ENCODE results near the gene SNORC. TPM values are rescaled to one million over a fixed set of nuclear protein-coding genes. Genes with fewer than 3 reads are reported as not detected.
A peak's percentile ranks its signal among the peaks of the same experiment; 100 is the strongest.

The SNORC gene
- total RNA-seq, 1 experiment from 2014 or later, result 3.4 TPM

GRCh38 chr2:232835687-232836208, 34.3 kb upstream of the SNORC start:
- peaks cover 9% of the 10 kb centered on the region for H3K4me1 Mint-ChIP-seq
- no peak overlapping the region for H3K4me3 Mint-ChIP-seq
- POLR2A ChIA-PET, result no interaction called here
- no peaks in the 10 kb centered on the region for H3K9me3 Mint-ChIP-seq
- no peak for TF ChIP-seq SMAD4 (CRISPR knock-in tag; IDR thresholded peaks at IDR 0.05)
- no peak for TF ChIP-seq NFYB (CRISPR knock-in tag; conservative IDR thresholded peaks at IDR 0.05; ENCODE audit: low read depth)
- TF ChIP-seq KAT7 (CRISPR knock-in tag; IDR thresholded peaks at IDR 0.05; ENCODE audit: borderline replicate concordance), result no peak
- no peak for TF ChIP-seq OVOL2 (CRISPR knock-in tag; IDR thresholded peaks at IDR 0.05; ENCODE audit: borderline replicate concordance)
- no peak for TF ChIP-seq CBFB (CRISPR knock-in tag; IDR thresholded peaks at IDR 0.05; ENCODE audit: low read depth)
- TF ChIP-seq GTF2I (CRISPR knock-in tag; conservative IDR thresholded peaks at IDR 0.05), result no peak
- no peak overlapping the region for H3K27ac Mint-ChIP-seq
- CTCF ChIA-PET, result interaction anchor here (1.2 kb wide), 1 partner anchor 8 kb away, joined by 3 read pairs; no protein-coding TSS in a partner anchor
- DNase-seq (ENCODE audit: low spot score) (no peak), ATAC-seq (no peak)
- H3K36me3 Mint-ChIP-seq, result peaks cover 57% of the 10 kb centered on the region
- no peaks in the 10 kb centered on the region for H3K27me3 Mint-ChIP-seq (ENCODE audit: low read depth)

- no peak for TF ChIP-seq FOXK1 (CRISPR knock-in tag; IDR thresholded peaks at IDR 0.05)
- no peak for TF ChIP-seq ARID4B (CRISPR knock-in tag; IDR thresholded peaks at IDR 0.05; ENCODE audit: borderline replicate concordance)
- DNase-seq (ENCODE audit: low spot score) (no peak), ATAC-seq (no peak)
- Mint-ChIP-seq H3K27ac (peak overlapping the region; percentile 34), H3K4me3 (no peak overlapping the region), H3K4me1 (peaks cover 9% of the 10 kb centered on the region), H3K36me3 (peaks cover 49% of the 10 kb centered on the region), H3K27me3 (ENCODE audit: low read depth) (no peaks in the 10 kb centered on the region), H3K9me3 (no peaks in the 10 kb centered on the region)
- ChIA-PET CTCF (no interaction called here), POLR2A (no interaction called here)
These were observed 33.1 kb upstream of the SNORC start for GRCh38 chr2:232836934-232837333.

GRCh38 chr2:232838406-232838874, 31.6 kb upstream of the SNORC start:
- peaks cover 47% of the 10 kb centered on the region for H3K36me3 Mint-ChIP-seq
- H3K4me3 Mint-ChIP-seq, result no peak overlapping the region
- CTCF ChIA-PET, result no interaction called here
- H3K27ac Mint-ChIP-seq, result peak overlapping the region; percentile 15
- ATAC-seq (no peak), DNase-seq (ENCODE audit: low spot score) (no peak)
- no peaks in the 10 kb centered on the region for H3K9me3 Mint-ChIP-seq
- H3K4me1 Mint-ChIP-seq, result peaks cover 9% of the 10 kb centered on the region
- POLR2A ChIA-PET, result no interaction called here
- H3K27me3 Mint-ChIP-seq (ENCODE audit: low read depth), result no peaks in the 10 kb centered on the region
- TF ChIP-seq TP53 (CRISPR knock-in tag; IDR thresholded peaks at IDR 0.05), result no peak
- TF ChIP-seq E2F5 (CRISPR knock-in tag; IDR thresholded peaks at IDR 0.05), result no peak
- no peak for TF ChIP-seq ZNF232 (CRISPR knock-in tag; IDR thresholded peaks at IDR 0.05)
- no peak for TF ChIP-seq SOX15 (CRISPR knock-in tag; IDR thresholded peaks at IDR 0.05)
- no peak for TF ChIP-seq JUN (CRISPR knock-in tag; IDR thresholded peaks at IDR 0.05)
- TF ChIP-seq IRF2 (CRISPR knock-in tag; IDR thresholded peaks at IDR 0.05; ENCODE audit: borderline replicate concordance, low read depth), result no peak
- TF ChIP-seq GRHL2 (CRISPR knock-in tag; IDR thresholded peaks at IDR 0.05; ENCODE audit: insufficient replicate concordance, severe bottlenecking), result no peak
- no peak for TF ChIP-seq IRF1 (CRISPR knock-in tag; IDR thresholded peaks at IDR 0.05)
- no peak for TF ChIP-seq ARID4B (CRISPR knock-in tag; IDR thresholded peaks at IDR 0.05; ENCODE audit: borderline replicate concordance)
- no peak for TF ChIP-seq ZNF425 (CRISPR knock-in tag; conservative IDR thresholded peaks at IDR 0.05)
